ENCODE measurements around the gene APOA4.

APOA4 gene

DNA sequence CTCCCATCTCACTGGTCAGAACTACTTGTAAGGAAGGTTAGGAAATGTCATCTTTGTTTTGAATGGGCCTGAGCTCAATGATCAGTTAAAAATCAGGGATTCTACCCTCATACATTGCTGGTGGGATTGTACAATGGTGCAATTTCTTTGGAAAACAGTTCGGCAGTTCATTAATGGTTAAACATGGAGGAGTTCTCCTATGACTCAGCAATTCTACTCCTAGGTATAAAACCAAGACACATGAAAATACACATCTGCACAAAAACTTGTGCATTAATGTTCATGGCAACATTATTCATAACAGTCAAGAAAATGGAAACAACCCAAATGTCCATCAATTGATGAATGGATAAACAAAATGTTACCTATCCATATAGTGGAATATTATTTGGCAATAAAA is 26.6 kb downstream of the APOA4 start:
- no peak for DNase-seq

DNA sequence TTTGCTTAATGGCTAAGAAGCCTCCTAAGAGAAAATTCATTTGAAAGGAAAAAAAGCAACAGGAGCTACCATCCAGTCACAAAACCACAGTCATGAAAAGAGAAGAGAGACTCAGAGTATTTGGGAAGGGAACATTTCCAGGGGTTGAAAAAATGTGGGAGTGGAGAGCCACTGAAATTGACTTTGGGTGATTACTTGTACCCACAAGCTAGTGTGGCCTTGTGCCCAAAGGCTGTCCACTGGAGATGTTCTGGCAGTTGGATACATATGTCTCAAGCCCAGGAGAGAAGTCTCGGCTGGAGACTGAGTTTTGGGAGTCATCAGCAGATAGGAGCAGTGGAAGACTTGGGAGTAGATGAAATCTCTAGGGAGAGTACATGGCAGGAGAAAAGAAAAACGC is 28.3 kb downstream of the APOA4 start:
- no peak for DNase-seq

DNA sequence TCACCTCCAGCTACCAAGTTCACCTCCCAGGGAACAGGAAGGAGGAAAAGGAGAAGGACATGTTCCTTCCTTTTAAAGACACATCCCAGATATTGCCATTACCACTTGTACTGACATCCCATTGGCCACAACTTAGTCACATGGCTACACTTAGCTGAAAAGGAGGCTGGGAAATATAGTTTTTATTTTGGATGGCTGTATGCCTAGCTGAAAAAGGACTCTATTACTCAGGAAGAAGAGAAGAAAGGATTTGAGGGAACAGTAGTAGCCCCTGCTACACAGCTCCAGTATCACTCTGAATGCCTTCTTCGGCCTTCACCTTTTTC is 29.4 kb downstream of the APOA4 start:
- no peak for DNase-seq

DNA sequence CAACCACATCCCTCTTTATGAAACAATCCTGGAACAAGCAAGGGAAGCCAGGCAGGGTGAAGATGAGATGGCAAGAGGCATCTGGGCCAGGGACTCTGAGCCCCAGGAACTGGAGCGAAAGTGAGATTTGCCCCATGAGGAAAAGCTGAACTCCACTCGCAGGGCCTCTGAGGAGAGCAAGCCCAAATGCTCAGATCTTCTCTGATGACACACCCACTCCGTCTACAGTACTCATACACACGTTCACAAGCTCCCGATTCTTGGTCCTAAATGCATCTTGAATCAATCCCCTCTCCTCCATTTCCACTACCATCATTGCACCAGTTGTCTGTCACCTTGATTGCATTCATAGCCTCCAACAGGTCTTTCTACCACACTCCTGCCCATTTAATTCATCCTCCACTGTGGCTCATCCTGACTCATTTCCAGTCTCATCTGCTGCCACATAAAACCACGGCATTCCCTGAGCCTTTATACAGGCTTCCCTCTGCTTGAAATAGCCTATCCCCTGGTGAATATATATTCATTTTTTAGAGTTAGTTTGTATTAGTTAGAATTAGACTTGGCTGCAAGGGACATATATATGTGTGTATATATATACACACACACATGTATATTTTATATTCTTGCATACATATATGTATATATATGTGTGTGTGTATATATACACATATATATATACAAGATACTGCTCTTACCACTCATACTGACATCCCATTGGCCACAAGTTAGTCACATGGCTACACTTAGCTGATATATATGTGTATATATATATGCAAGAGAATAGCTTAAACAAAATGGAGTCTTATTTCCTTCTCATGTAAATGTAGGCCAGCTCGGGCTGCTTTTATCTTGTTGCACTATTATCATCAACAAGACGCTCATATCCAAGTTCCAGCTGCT is 30.0 kb downstream of the APOA4 start:
- no peak for DNase-seq

DNA sequence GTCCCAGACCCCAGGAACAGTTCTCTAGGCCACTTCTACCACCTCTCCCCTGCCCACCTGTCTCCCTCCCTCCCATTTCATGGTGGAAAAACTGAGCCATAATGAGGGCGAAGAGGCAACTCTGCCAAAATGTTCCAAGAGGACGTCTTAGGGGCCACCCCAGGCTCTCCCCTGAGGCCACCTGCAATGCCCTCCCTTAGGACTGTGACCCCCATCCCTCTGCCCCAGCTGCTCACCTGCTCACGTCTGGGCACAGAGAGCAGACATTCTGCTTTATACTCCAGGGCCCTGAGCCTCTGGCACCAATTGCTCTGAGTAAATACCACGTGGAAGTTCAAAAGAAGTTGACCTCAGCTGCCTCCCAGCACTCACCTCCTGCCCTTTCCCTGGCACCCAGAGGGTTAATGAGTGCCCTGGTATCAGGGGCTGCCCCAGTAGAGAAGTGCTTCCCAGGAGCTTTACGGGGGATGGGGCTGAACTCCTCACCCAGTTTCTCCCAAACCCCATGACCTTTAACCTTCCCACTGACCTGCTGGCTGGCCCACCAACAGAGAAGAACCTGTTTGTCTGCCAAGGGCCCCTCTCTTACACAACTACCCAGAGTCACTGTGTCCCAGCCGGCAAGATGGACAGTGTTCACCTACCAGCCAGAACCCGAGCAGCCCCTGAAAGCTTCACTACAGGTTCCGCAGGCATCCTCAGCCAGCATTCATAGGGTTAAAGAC is 30.8 kb downstream of the APOA4 start:
- DNase-seq = no peak

DNA sequence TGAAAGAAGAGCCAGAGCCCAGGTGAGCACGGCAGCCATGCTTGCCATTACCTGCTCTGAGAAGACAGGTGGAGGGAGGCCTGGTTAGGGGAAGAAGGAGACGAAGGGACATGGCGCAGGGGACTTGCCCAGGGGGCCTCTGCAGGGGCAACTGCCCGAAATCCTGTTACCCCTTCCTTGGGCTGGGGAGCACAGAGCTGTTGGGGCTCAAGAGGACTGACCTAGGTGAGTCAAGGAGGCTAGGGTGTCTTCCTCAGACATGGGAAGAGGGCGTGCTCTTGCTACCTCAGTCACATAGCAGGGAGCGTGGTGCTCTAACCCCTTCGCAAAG is 31.3 kb downstream of the APOA4 start, which contains the start of gene APOA5:
Gene APOA5 (minus strand): TSS at position 67 of the 331 bp plus-strand sequence. CDS start 19 bp downstream, at position 48.
- DNase-seq = no peak

DNA sequence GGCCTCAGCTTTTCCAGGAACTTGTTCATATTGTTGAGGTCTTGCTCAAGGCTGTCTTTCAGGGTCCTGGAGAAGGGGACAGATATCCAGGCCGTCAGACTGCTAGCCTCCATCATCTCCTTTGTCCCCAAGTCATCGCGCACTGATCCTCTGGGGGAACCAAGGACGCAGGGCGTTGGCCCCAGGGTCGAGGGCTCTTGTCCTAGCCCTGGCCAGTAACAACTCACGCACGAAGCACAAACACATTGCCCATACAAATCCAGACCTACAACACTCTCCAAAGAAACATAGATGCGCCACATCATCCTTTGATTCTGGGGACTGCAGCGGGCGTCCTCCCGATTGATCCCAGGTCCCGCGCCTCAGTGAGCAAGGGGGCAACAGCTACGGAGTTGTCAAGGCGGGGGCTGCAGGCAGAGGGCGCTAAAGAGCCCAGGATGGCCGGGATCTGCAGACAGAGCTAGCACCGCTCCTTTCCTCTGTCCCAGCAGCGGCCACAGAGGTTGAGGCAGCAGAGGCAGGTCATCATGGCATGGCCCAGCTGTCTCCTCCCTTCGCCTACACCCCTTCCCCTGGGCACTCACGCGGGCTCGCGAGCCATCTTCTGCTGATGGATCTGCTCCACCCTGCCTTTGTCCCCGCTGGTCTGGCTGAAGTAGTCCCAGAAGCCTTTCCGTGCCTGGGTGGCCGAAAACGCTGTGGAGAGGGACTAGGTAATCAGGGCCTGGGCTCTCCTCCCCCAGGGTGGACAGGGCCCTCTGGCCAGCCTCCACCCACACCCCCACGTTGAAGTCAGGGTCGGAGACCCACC is 31.9 kb downstream of the APOA4 start:
- DNase-seq = peak; percentile 80

DNA sequence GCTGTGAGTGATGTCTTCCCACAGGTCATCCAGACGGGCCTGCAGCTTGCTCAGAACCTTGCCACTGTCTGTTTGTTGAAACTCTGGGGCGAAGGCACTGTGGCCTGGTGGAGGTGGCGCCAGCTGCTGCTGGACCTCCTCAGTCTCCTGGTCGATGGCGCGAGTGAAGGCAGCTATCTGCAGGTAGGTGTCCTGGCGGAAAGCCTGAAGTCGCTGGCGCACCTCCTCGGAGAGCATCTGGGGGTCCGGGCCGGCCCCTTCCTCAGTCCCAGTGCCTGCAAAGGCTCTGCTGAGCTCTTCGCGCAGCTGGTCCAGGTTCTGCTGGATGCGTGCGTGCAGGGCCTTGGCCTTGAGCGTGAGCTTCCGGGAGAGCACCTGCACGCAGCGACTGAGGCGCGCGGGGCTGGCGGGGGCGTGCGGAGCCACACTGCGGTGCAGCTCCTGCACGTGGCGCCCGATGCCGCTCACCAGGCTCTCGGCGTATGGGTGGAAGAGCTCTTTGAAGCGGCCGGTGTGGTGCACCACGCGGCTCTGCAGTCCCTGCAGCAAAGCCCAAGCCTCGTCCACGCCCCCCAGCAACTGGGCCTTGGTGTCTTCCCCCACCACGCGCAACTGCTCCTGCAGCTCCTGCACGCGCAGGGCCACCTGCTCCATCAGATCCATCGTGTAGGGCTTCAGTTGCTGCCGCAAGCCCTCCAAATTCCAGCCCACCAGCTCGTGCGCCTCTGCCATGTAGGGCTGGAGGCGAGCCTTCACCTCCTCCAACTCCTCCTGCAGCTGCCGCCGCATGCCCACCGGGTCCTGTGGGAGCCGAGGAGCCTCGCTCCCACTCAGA is 32.7 kb downstream of the APOA4 start:
- no peak for DNase-seq

DNA sequence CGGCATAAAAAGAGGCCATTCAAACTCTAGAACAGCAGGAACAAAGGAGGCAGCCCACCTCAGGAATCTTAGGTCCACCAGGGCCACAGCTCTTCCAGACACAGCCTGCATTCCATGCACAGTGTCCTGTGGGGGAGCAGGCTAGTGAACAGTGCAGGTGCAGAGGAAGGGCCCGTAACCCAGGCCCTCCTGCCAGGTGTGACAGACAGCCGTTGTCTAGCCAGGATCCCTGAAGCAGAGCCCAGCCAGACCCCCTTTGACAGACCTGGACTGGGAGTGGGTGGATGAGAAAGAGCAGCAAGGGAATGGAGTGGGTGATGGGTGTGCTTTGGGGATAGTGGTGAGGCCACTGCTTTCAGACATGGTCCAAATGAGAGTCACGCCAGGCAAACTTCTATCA is 34.1 kb downstream of the APOA4 start:
- DNase-seq = no peak

DNA sequence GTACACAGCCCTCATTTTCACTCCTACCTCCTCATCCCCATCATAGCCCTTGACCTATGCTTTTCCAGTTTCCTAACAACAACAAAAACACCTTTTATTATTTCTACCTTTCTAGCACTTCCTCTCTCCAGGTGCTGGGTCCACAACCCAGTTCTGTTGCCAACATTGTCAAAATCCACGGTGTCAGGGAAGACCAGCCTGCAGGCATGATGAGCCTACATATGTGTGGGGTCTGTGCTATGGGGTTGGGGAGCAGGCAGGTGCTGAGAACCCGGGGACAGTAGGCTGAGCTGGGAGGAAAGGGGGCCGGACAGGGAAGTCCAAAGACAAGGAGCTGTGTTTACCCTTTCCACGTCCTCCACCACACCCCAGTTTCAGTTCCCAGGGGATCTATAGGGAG is 34.6 kb downstream of the APOA4 start:
- DNase-seq = no peak

DNA sequence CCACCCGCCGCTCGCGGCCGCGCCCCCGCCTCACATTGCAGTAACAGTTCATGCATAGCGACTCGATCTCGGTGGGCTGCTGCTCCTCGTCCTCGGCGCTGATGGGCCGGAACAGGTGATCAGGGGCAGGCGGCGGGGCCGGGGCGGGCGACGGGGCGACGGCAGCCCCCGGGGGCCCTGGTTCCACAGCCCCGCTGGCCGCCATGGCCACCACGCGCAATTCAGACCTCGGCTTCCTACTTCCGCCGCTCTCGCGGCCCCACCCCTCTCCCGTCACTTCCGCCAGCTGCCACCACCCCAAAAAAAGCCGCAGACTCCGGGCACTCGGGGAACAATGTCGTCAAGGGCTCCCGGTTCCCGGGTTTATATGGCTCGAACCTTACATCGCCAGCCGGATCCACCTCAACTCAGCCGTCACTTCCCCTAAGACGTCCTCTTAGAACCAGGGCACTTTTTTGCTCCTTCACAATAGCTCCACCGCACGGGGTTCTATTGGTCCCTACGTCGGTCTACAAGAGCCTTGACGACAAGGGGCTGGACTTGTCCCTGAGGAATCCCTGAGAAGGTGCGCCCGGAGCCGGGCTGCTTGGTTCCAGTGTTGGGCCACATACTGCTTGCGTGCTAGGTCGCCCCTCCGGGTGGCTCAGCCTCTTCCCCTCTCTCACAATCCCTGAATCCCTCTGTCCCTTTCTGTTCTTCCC is 35.2 kb downstream of the APOA4 start, which contains the start of gene ZPR1:
Gene ZPR1 (minus strand): TSS at position 238 of the 701 bp plus-strand sequence. CDS start 33 bp downstream, at position 205.
- peak; percentile 84 for DNase-seq

DNA sequence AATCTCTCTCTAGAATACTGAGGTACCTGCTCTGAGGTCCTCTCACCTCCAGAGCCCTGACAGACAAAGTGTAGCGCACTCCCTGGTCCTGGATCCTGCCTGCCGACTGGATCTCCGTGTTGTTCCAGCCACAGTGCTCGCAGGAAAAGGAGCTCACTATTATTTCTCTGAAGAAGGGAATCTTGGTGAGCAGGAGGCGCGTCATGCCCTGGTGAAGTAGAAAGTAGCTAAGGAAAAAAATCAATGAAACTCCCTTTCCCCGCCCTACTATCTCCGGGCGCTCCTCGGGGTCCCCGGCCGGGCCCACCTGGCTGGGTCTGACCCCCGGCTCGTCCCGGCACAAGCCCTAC is 35.7 kb downstream of the APOA4 start:
- no peak for DNase-seq

DNA sequence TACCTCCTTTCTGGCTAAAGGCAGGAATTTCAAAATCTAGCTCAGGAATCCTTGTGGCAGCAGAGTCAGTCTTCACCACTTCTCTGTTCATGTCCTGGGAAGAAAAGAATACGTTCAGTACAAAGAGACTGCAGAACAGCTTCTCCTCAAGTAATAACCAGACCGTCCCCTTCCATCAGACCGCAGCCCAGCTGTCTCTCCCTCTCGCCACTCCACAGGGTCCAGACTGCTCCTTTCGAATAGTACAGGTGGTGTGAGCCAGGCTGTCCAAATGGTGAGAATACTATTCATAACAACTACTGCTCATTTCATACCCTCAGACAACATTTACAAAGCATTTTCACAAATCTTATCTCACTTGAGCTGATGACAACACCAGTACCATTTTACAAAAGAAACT is 36.1 kb downstream of the APOA4 start:
- DNase-seq = no peak

DNA sequence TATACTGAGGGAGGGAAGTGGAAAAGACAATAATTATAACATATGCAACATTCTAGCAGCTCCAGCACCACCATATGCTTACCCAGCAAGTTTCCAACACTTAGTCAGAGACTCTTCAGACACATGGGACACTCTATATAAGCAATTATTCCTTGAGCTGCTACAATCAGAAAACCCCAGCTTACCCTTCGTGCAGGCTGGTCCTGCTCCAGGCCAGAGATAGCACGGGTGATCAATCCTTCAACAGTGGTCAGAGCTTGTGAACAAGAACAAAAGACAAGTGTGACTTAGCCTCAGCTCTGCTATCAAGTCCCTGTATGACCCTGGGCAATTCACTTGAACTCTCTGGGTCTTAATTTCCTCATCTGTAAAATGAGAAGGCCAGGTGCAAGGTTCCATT is 36.8 kb downstream of the APOA4 start:
- no peak for DNase-seq

DNA sequence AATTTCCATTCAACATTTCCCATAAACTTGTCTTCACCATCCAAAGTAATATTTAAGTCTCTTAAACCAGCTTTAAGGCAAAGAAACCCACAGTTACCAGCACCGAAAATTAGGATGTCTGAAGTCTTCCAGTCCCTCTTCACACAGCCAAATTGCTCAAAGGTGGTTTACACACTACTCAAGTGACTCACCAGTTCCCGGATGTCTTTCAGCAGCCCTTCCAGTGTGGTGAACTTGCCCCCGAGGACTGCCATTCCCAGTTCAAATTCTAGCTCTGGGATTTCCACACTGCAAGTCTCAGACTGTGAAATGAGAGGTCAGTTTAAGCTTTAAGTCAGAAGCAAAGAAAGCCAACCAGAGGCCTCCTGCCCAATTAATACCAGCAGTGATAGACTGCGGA is 40.4 kb downstream of the APOA4 start:
- no peak for DNase-seq

DNA sequence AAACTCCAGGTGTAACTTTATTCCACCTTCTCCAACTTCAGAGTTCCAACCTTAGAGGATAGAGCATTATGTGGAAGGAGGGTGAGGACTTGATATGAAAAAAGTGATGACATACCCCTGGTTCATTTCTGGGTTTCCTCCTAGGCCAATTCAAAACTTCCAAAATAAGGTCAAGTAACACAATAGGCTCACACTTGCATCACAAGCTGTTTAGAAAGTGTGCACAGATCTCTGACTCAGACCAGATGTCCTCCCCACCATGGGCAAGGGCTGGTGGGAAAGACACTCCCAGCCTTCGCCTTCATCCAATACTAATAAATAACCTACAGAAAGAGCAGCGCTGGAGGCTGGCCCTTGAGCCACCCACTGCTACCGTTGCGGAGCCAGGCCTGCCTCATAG is 44.5 kb downstream of the APOA4 start:
- no peak for DNase-seq

DNA sequence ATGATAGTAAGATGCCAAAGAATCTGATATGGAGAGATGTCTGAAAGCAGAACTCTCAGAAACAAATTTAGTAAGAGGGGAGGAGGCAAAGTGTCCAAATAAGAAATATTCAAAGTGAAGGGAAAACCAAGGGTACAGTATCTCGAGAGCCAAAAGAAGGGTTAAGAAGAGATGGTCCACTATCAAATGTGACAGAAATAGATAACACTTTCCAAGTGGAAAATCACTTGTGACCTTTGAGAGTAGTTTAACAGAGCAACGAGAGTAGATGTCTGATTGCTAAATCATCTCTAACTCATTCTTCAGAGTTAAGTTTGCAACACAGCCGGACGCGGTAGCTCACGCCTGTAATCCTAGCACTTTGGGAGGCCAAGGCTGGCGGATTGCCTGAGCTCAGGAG is 46.0 kb downstream of the APOA4 start:
- DNase-seq = no peak

DNA sequence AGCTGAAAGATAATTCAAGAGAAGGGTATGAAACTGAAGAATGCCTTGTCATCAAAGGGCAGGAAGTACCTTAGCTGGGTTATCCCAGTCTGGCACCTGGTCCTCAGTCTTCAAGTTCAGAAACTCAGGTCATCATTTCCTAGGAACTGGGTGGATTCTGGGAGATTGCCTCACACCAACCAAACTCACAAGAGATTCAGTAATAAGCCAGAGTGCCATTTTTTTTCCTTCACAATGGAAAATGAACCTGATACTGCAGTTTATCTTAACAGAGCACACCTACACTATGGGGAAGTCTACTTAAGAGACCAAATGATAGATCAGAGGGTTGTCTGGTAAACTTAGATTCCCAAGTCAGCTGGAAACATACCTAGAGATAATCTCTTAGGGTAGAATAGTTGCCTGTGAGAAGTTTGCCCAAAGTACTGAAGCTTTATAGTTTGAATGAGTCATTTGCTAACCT is 46.6 kb downstream of the APOA4 start:
- no peak for DNase-seq

DNA sequence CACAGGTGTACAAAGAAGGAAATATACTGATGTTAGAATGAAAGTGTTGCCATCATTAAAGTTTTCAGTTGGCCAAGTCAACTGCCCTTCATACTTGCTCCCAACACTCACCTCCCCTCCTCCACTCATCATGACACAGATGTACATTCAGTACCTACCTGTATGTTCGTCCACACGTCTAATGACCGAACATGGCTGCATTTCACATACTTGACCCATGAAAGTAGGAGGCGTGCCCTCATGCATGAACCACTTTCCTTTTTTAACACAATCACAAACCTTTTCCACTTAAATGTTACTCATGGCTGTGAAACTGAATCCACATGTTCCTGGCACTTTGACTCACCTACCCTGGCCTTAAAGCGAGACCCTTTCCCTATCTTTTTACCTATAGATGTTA is 47.1 kb downstream of the APOA4 start:
- no peak for DNase-seq

DNA sequence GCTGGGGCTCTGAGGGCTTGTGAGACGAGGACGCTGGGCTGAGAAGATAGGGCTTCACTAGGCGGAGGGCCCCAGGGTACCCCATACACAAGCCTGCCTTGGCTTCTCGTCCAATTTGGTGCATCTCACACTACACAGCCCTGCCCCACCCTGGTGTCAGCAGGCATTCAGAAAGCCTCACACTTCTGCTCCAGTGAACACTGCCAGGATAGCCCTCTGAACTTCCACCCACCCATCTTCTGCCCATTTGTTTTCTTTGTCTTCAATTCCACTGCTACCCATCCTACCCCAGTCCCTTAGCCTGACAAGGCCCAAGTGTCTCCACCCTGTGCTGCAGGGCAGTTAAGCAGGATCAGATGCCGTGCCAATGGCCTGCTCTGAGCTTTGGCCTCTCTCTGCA is 48.4 kb downstream of the APOA4 start:
- no peak for DNase-seq

DNA sequence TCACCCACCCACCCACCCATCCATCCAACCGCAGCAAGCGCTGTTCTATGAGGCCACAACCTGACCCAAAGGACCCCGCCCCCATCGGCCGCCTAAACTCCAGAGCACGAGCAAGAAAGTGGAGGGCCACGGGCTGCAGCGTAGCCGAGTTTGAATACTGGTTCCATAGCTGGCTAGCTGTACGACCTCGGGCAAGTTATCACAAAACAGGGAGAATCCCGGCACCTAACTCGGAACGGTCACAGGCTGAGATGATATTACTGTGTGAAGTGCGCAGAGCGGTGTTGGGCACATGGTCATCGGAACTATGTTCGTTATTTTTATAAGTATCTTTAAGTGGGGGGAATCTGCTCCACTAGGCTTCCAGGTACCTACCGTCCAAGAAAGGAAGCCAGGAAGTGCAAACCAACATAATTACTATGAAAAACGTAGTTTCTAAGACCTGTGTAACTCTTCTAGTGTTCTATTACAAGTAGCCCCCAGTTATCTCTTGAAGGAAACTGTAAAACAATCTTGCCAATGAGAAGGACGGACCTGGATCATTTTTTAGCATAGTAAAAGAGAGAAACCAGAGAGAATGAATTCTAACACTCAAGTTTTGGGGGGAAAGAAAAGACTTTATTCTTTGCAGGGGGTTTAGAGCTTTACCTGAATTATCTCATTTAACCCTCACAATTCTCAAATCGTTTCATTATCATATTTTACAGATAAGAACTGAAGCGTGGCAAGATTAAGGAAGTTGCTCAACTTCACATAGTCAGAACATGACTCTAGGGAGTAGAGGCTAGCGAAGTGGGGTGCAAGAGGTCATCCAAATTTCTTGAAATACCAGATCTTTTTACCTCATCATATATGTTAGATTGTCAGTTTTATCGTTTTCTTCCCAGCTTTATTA is 49.7 kb downstream of the APOA4 start:
- no peak for DNase-seq
